ENCODE results near the gene ADAT3.
"Not testable (repeated sequence)": the region's sequence is repeated elsewhere in the genome, so short reads cannot be mapped to it uniquely, and the experiment has no call there.

The ADAT3 gene

GRCh38 chr19:1884291-1884718 lies 20.9 kb upstream of the ADAT3 start:
- peak; percentile 39 for DNase-seq

GRCh38 chr19:1884719-1885334 lies 20.4 kb upstream of the ADAT3 start:
- peak; percentile 13 for DNase-seq

- peak; percentile 96 for DNase-seq
Measured at GRCh38 chr19:1885398-1886119, 19.6 kb upstream of the ADAT3 start, which contains the start of gene ABHD17A. Gene ABHD17A (minus strand): TSS chr19:1885496. CDS start chr19:1881566, 3,930 bp downstream.

GRCh38 chr19:1886360-1886759 lies 18.8 kb upstream of the ADAT3 start:
- not testable (repeated sequence) for DNase-seq

GRCh38 chr19:1888385-1888784 lies 16.8 kb upstream of the ADAT3 start:
- no peak for DNase-seq

GRCh38 chr19:1889907-1890306 lies 15.3 kb upstream of the ADAT3 start:
- no peak for DNase-seq

- DNase-seq, result no peak
Measured at GRCh38 chr19:1893791-1894190, 11.4 kb upstream of the ADAT3 start.

- no peak for DNase-seq
Measured at GRCh38 chr19:1896508-1896907, 8.7 kb upstream of the ADAT3 start.

GRCh38 chr19:1901940-1902404 lies 3.2 kb upstream of the ADAT3 start:
- no peak for DNase-seq

- no peak for DNase-seq
Measured at GRCh38 chr19:1902923-1903322, 2.3 kb upstream of the ADAT3 start.

- DNase-seq, result no peak
Measured at GRCh38 chr19:1904860-1905109, 414 bp upstream of the ADAT3 start.

GRCh38 chr19:1905863-1906375 lies 720 bp downstream of the ADAT3 start:
- no peak for DNase-seq

- no peak for DNase-seq
Measured at GRCh38 chr19:1906985-1907562, 1.9 kb downstream of the ADAT3 start.

- no peak for DNase-seq
Measured at GRCh38 chr19:1907563-1908363, 2.6 kb downstream of the ADAT3 start.

- DNase-seq, result no peak
Measured at GRCh38 chr19:1908364-1908678, 3.1 kb downstream of the ADAT3 start.

GRCh38 chr19:1909761-1910080 lies 4.5 kb downstream of the ADAT3 start:
- no peak for DNase-seq

GRCh38 chr19:1910177-1910576 lies 5.0 kb downstream of the ADAT3 start:
- no peak for DNase-seq

- no peak for DNase-seq
Measured at GRCh38 chr19:1911098-1911497, 5.9 kb downstream of the ADAT3 start.

- DNase-seq, result no peak
Measured at GRCh38 chr19:1911995-1912394, 6.8 kb downstream of the ADAT3 start.

GRCh38 chr19:1912760-1913505 lies 7.7 kb downstream of the ADAT3 start:
- no peak for DNase-seq

GRCh38 chr19:1913781-1914577 lies 8.8 kb downstream of the ADAT3 start:
- no peak for DNase-seq

GRCh38 chr19:1914826-1915341 lies 9.7 kb downstream of the ADAT3 start:
- no peak for DNase-seq

Measured in CD4-positive, alpha-beta T cell treated with Interleukin-17A for 4 hours (primary cell).